ENCODE measurements around the gene C2orf78.

Gene C2orf78

GRCh38 chr2:73842739-73843019 is 58.7 kb downstream of the C2orf78 start:
- WGBS (ENCODE audit: extremely low coverage, insufficient coverage, insufficient read length), result no CpG with 5 or more reads among the region's 1 CpG
- Histone ChIP-seq H3K79me1 (ENCODE audit: low read length) (no peaks in the 10 kb centered on the region), H3K9me3 (ENCODE audit: insufficient read depth, low read depth, low read length) (no peaks in the 10 kb centered on the region), H2BK12ac (ENCODE audit: low read length) (no peak overlapping the region), H3K4me1 (ENCODE audit: control insufficient read depth in 1 of 2, insufficient read depth in 2 of 2, low read length in 2 of 2) (no peaks in the 10 kb centered on the region), H3K4ac (ENCODE audit: low read depth, low read length) (no peak overlapping the region), H3K4me3 (ENCODE audit: low read depth, low read length) (no peak overlapping the region), H3K36me3 (ENCODE audit: control insufficient read depth in 1 of 2, insufficient read depth in 2 of 2, low read length in 2 of 2) (peaks cover 19 to 21% of the 10 kb centered on the region in 2 experiments), H2BK5ac (ENCODE audit: low read depth, low read length, poor library complexity) (no peak overlapping the region), H4K12ac (ENCODE audit: low read depth, low read length) (no peak overlapping the region), H2BK120ac (ENCODE audit: insufficient read depth, low read length, poor library complexity) (no peak overlapping the region), H4K8ac (ENCODE audit: low read depth, low read length) (no peak overlapping the region), H3K18ac (ENCODE audit: low read length) (no peak overlapping the region), H3K14ac (ENCODE audit: low read length) (no peak overlapping the region), H3K27me3 (ENCODE audit: insufficient read depth, low read length) (no peaks in the 10 kb centered on the region), H3K27ac (ENCODE audit: low read depth, low read length) (no peak overlapping the region), H3K9ac (ENCODE audit: low read length) (no peak overlapping the region), H2AFZ (ENCODE audit: insufficient read depth, low read length, poor library complexity) (no peak overlapping the region), H4K91ac (ENCODE audit: low read depth, low read length) (no peak overlapping the region), H3K23ac (ENCODE audit: low read length) (no peak overlapping the region), H2AK5ac (ENCODE audit: low read length) (no peak overlapping the region), H3K4me2 (ENCODE audit: low read length) (no peak overlapping the region), H3K79me2 (ENCODE audit: control insufficient read depth, insufficient read depth, low read length, poor library complexity) (no peaks in the 10 kb centered on the region)
- no peak for DNase-seq

- Histone ChIP-seq H3K14ac (ENCODE audit: low read length) (no peak overlapping the region), H2AFZ (ENCODE audit: insufficient read depth, low read length, poor library complexity) (no peak overlapping the region), H3K9ac (ENCODE audit: low read length) (no peak overlapping the region), H3K4me3 (ENCODE audit: low read depth, low read length) (no peak overlapping the region), H4K12ac (ENCODE audit: low read depth, low read length) (no peak overlapping the region), H4K8ac (ENCODE audit: low read depth, low read length) (no peak overlapping the region), H2AK5ac (ENCODE audit: low read length) (no peak overlapping the region), H3K18ac (ENCODE audit: low read length) (no peak overlapping the region), H3K27ac (ENCODE audit: low read depth, low read length) (no peak overlapping the region), H3K9me3 (ENCODE audit: insufficient read depth, low read depth, low read length) (no peaks in the 10 kb centered on the region), H3K79me1 (ENCODE audit: low read length) (no peaks in the 10 kb centered on the region), H2BK12ac (ENCODE audit: low read length) (no peak overlapping the region), H4K91ac (ENCODE audit: low read depth, low read length) (no peak overlapping the region), H2BK5ac (ENCODE audit: low read depth, low read length, poor library complexity) (no peak overlapping the region), H3K4me1 (ENCODE audit: control insufficient read depth in 1 of 2, insufficient read depth in 2 of 2, low read length in 2 of 2) (no peaks in the 10 kb centered on the region), H3K4me2 (ENCODE audit: low read length) (no peak overlapping the region), H3K79me2 (ENCODE audit: control insufficient read depth, insufficient read depth, low read length, poor library complexity) (no peaks in the 10 kb centered on the region), H3K4ac (ENCODE audit: low read depth, low read length) (no peak overlapping the region), H3K27me3 (ENCODE audit: insufficient read depth, low read length) (no peaks in the 10 kb centered on the region), H2BK120ac (ENCODE audit: insufficient read depth, low read length, poor library complexity) (no peak overlapping the region), H3K36me3 (ENCODE audit: control insufficient read depth in 1 of 2, insufficient read depth in 2 of 2, low read length in 2 of 2) (peaks cover 22 to 26% of the 10 kb centered on the region in 2 experiments), H3K23ac (ENCODE audit: low read length) (no peak overlapping the region)
- no peak for DNase-seq
- no CpG with 5 or more reads among the region's 2 CpGs for WGBS (ENCODE audit: extremely low coverage, insufficient coverage, insufficient read length)
Measured at GRCh38 chr2:73844087-73844486, 60.1 kb downstream of the C2orf78 start.

- Histone ChIP-seq H3K4ac (ENCODE audit: low read depth, low read length) (no peak overlapping the region), H4K91ac (ENCODE audit: low read depth, low read length) (no peak overlapping the region), H3K9ac (ENCODE audit: low read length) (no peak overlapping the region), H2AFZ (ENCODE audit: insufficient read depth, low read length, poor library complexity) (no peak overlapping the region), H4K8ac (ENCODE audit: low read depth, low read length) (no peak overlapping the region), H3K4me1 (ENCODE audit: control insufficient read depth in 1 of 2, insufficient read depth in 2 of 2, low read length in 2 of 2) (no peaks in the 10 kb centered on the region), H3K79me1 (ENCODE audit: low read length) (no peaks in the 10 kb centered on the region), H2BK5ac (ENCODE audit: low read depth, low read length, poor library complexity) (no peak overlapping the region), H4K12ac (ENCODE audit: low read depth, low read length) (no peak overlapping the region), H3K4me2 (ENCODE audit: low read length) (no peak overlapping the region), H3K36me3 (ENCODE audit: control insufficient read depth in 1 of 2, insufficient read depth in 2 of 2, low read length in 2 of 2) (peaks cover 32 to 45% of the 10 kb centered on the region in 2 experiments), H3K9me3 (ENCODE audit: insufficient read depth, low read depth, low read length) (no peaks in the 10 kb centered on the region), H2BK120ac (ENCODE audit: insufficient read depth, low read length, poor library complexity) (no peak overlapping the region), H2AK5ac (ENCODE audit: low read length) (no peak overlapping the region), H3K23ac (ENCODE audit: low read length) (no peak overlapping the region), H2BK12ac (ENCODE audit: low read length) (no peak overlapping the region), H3K18ac (ENCODE audit: low read length) (no peak overlapping the region), H3K27me3 (ENCODE audit: insufficient read depth, low read length) (no peaks in the 10 kb centered on the region), H3K14ac (ENCODE audit: low read length) (no peak overlapping the region), H3K27ac (ENCODE audit: low read depth, low read length) (no peak overlapping the region), H3K4me3 (ENCODE audit: low read depth, low read length) (no peak overlapping the region), H3K79me2 (ENCODE audit: control insufficient read depth, insufficient read depth, low read length, poor library complexity) (no peaks in the 10 kb centered on the region)
- WGBS (ENCODE audit: extremely low coverage, insufficient coverage, insufficient read length), result no CpG with 5 or more reads among the region's 2 CpGs
- no peak for DNase-seq
Measured at GRCh38 chr2:73850009-73850408, 66.0 kb downstream of the C2orf78 start.

DNA sequence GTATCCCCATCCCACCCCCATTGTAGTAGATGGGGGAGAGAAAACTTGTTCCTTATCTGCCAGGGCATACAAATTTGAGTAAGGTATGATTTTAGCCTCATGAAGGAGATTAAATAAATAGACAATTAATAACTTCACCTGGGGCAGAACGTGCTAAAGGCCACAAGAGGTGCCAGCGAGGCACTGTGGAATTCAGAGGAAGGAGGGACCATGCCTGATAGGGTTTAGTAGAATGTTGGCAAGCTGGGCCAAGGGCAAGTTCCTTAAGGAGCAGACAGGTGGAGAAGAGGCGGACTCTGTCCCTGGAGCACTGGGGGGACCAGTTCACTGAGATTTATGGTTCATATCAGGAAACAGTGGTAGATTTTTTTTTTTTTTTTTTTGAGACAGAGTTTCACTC is 67.3 kb downstream of the C2orf78 start:
- no peak overlapping the region for H4K91ac ChIP-seq (ENCODE audit: low read depth, low read length)
- H3K9ac ChIP-seq (ENCODE audit: low read length), result no peak overlapping the region
- no peak overlapping the region for H2BK12ac ChIP-seq (ENCODE audit: low read length)
- no peak overlapping the region for H3K4me3 ChIP-seq (ENCODE audit: low read depth, low read length)
- no peak overlapping the region for H3K23ac ChIP-seq (ENCODE audit: low read length)
- H2AK5ac ChIP-seq (ENCODE audit: low read length), result no peak overlapping the region
- H4K12ac ChIP-seq (ENCODE audit: low read depth, low read length), result no peak overlapping the region
- H3K9me3 ChIP-seq (ENCODE audit: insufficient read depth, low read depth, low read length), result no peaks in the 10 kb centered on the region
- H2BK5ac ChIP-seq (ENCODE audit: low read depth, low read length, poor library complexity), result no peak overlapping the region
- no peaks in the 10 kb centered on the region for H3K27me3 ChIP-seq (ENCODE audit: insufficient read depth, low read length)
- DNase-seq, result no peak
- H3K14ac ChIP-seq (ENCODE audit: low read length), result no peak overlapping the region
- WGBS (ENCODE audit: extremely low coverage, insufficient coverage, insufficient read length), result no CpG with 5 or more reads among the region's 3 CpGs
- no peak overlapping the region for H3K4ac ChIP-seq (ENCODE audit: low read depth, low read length)
- H2BK120ac ChIP-seq (ENCODE audit: insufficient read depth, low read length, poor library complexity), result no peak overlapping the region
- no peak overlapping the region for H3K18ac ChIP-seq (ENCODE audit: low read length)
- H3K27ac ChIP-seq (ENCODE audit: low read depth, low read length), result no peak overlapping the region
- H3K79me1 ChIP-seq (ENCODE audit: low read length), result no peaks in the 10 kb centered on the region
- peaks cover 28 to 45% of the 10 kb centered on the region in 2 experiments for H3K36me3 ChIP-seq (ENCODE audit: control insufficient read depth in 1 of 2, insufficient read depth in 2 of 2, low read length in 2 of 2)
- no peaks in the 10 kb centered on the region for H3K4me1 ChIP-seq (ENCODE audit: control insufficient read depth in 1 of 2, insufficient read depth in 2 of 2, low read length in 2 of 2)
- H3K79me2 ChIP-seq (ENCODE audit: control insufficient read depth, insufficient read depth, low read length, poor library complexity), result no peaks in the 10 kb centered on the region
- H2AFZ ChIP-seq (ENCODE audit: insufficient read depth, low read length, poor library complexity), result no peak overlapping the region
- no peak overlapping the region for H3K4me2 ChIP-seq (ENCODE audit: low read length)
- no peak overlapping the region for H4K8ac ChIP-seq (ENCODE audit: low read depth, low read length)

- no peak overlapping the region for H2BK120ac ChIP-seq (ENCODE audit: insufficient read depth, low read length, poor library complexity)
- H3K4ac ChIP-seq (ENCODE audit: low read depth, low read length), result no peak overlapping the region
Measured at GRCh38 chr2:73852020-73852419, 68.0 kb downstream of the C2orf78 start.

More at GRCh38 chr2:73852020-73852419, 68.0 kb downstream of the C2orf78 start:
- no peak overlapping the region for H4K8ac ChIP-seq (ENCODE audit: low read depth, low read length)
- H3K4me1 ChIP-seq (ENCODE audit: control insufficient read depth in 1 of 2, insufficient read depth in 2 of 2, low read length in 2 of 2), result no peaks in the 10 kb centered on the region
- H3K23ac ChIP-seq (ENCODE audit: low read length), result no peak overlapping the region
- no peak overlapping the region for H3K18ac ChIP-seq (ENCODE audit: low read length)
- H3K36me3 ChIP-seq (ENCODE audit: control insufficient read depth in 1 of 2, insufficient read depth in 2 of 2, low read length in 2 of 2), result peaks cover 22 to 44% of the 10 kb centered on the region in 2 experiments
- H3K9ac ChIP-seq (ENCODE audit: low read length), result no peak overlapping the region
- H3K9me3 ChIP-seq (ENCODE audit: insufficient read depth, low read depth, low read length), result no peaks in the 10 kb centered on the region
- no peak overlapping the region for H3K4me3 ChIP-seq (ENCODE audit: low read depth, low read length)
- no peak overlapping the region for H3K4me2 ChIP-seq (ENCODE audit: low read length)
- H2BK5ac ChIP-seq (ENCODE audit: low read depth, low read length, poor library complexity), result no peak overlapping the region
- no peak overlapping the region for H4K12ac ChIP-seq (ENCODE audit: low read depth, low read length)
- H3K79me1 ChIP-seq (ENCODE audit: low read length), result no peaks in the 10 kb centered on the region
- no peaks in the 10 kb centered on the region for H3K79me2 ChIP-seq (ENCODE audit: control insufficient read depth, insufficient read depth, low read length, poor library complexity)
- no peaks in the 10 kb centered on the region for H3K27me3 ChIP-seq (ENCODE audit: insufficient read depth, low read length)
- H3K27ac ChIP-seq (ENCODE audit: low read depth, low read length), result no peak overlapping the region
- H4K91ac ChIP-seq (ENCODE audit: low read depth, low read length), result no peak overlapping the region
- H2AFZ ChIP-seq (ENCODE audit: insufficient read depth, low read length, poor library complexity), result no peak overlapping the region
- DNase-seq, result no peak
- no peak overlapping the region for H2BK12ac ChIP-seq (ENCODE audit: low read length)
- H2AK5ac ChIP-seq (ENCODE audit: low read length), result no peak overlapping the region
- no peak overlapping the region for H3K14ac ChIP-seq (ENCODE audit: low read length)

Data from trophoblast cell (in vitro differentiated cells and primary cell).